HEK293 (cell line): ENCODE results near the gene SLC6A11.

ENCODE experiments used
- CTCF ChIA-PET: fragments of 350-600 bp; formaldehyde crosslinking; extraction: SDS; loops from one replicate; lab custom pipeline; 2021; ENCODE audit warnings: antibody characterized with exemption; lab: Yijun Ruan, JAX
- POLR2A ChIA-PET: fragments of 300-600 bp; formaldehyde crosslinking; extraction: SDS; loops from one replicate; lab custom pipeline; 2020; ENCODE audit warnings: antibody characterized with exemption, inconsistent platforms; lab: Yijun Ruan, JAX
- H3K27ac ChIP-seq: fragments of 200-500 bp; sonication (Bioruptor generic); 2 replicates; pipeline ENCODE4 v1.5.1; 2014; ENCODE audit warnings: low read depth, low read length, control low read depth, inconsistent platforms; ENCODE audit errors: extremely low read depth
- H3K36me3 ChIP-seq, 2 experiments: fragments of 200-500 bp in 1 of 2; sonication (Bioruptor generic) in 1 of 2; 1 replicate in 1 of 2; 2 replicates in 1 of 2; pipeline ENCODE4 v1.5.1; 2014 to 2017; ENCODE audit warnings: inconsistent platforms in 2 of 2, low read length in 2 of 2; ENCODE audit not compliant: control insufficient read depth in 2 of 2, insufficient read depth in 1 of 2
- H3K4me1 ChIP-seq: fragments of 200-500 bp; sonication (Bioruptor generic); 2 replicates; pipeline ENCODE4 v1.5.1; 2014; ENCODE audit warnings: mild to moderate bottlenecking, low read length, inconsistent platforms; ENCODE audit not compliant: control insufficient read depth, insufficient read depth
- H3K4me3 ChIP-seq: 2 replicates; pipeline ENCODE4 v1.5.1; 2011; ENCODE audit warnings: low read depth, mild to moderate bottlenecking, control low read depth, low read length, moderate library complexity
- H3K9me3 ChIP-seq: fragments of 200-500 bp; sonication (Bioruptor generic); 2 replicates; pipeline ENCODE4 v1.5.1; 2014; ENCODE audit warnings: low read depth, low read length, inconsistent platforms; ENCODE audit not compliant: control insufficient read depth, insufficient read depth
- AEBP2 ChIP-seq: fragments of 450-650 bp; formaldehyde crosslinking; IDR thresholded peaks from 2 replicates; pipeline ENCODE4 v1.5.1; 2016; ENCODE audit warnings: missing biosample characterization, missing genetic modification characterization, borderline replicate concordance
- ELK4 ChIP-seq: IDR thresholded peaks from 2 replicates; pipeline ENCODE4 v1.6.1; 2011; ENCODE audit warnings: mild to moderate bottlenecking, low read depth, low read length, borderline replicate concordance
- RBAK ChIP-seq: fragments of 450-650 bp; formaldehyde crosslinking; IDR thresholded peaks from 2 replicates; pipeline ENCODE4 v1.5.1; 2016; ENCODE audit warnings: missing biosample characterization, missing genetic modification characterization
- SALL2 ChIP-seq: fragments of 450-650 bp; formaldehyde crosslinking; IDR thresholded peaks from 2 replicates; pipeline ENCODE4 v1.5.0; 2017; ENCODE audit warnings: missing biosample characterization, mild to moderate bottlenecking, missing genetic modification characterization, borderline replicate concordance
- ZNF133 ChIP-seq: fragments of 450-650 bp; formaldehyde crosslinking; IDR thresholded peaks from 2 replicates; pipeline ENCODE4 v1.5.1; 2016; ENCODE audit warnings: missing biosample characterization, missing genetic modification characterization
- ZNF174 ChIP-seq: fragments of 450-650 bp; formaldehyde crosslinking; IDR thresholded peaks from 2 replicates; pipeline ENCODE4 v1.5.0; 2017; ENCODE audit warnings: missing biosample characterization, mild to moderate bottlenecking, missing genetic modification characterization
- ZNF19 ChIP-seq: fragments of 450-650 bp; formaldehyde crosslinking; IDR thresholded peaks from 2 replicates; pipeline ENCODE4; 2016; ENCODE audit warnings: missing biosample characterization, missing genetic modification characterization, low read depth
- ZNF214 ChIP-seq: fragments of 450-650 bp; formaldehyde crosslinking; IDR thresholded peaks from 2 replicates; pipeline ENCODE4 v1.5.1; 2017; ENCODE audit warnings: missing biosample characterization, mild to moderate bottlenecking, missing genetic modification characterization, borderline replicate concordance
- ZNF311 ChIP-seq: fragments of 450-650 bp; formaldehyde crosslinking; IDR thresholded peaks from 2 replicates; pipeline ENCODE4 v1.5.1; 2017; ENCODE audit warnings: missing biosample characterization, missing genetic modification characterization, borderline replicate concordance
- ZNF48 ChIP-seq: fragments of 450-650 bp; formaldehyde crosslinking; IDR thresholded peaks from 2 replicates; pipeline ENCODE4 v1.5.1; 2016; ENCODE audit warnings: missing biosample characterization, missing genetic modification characterization
- ZNF529 ChIP-seq: fragments of 450-650 bp; formaldehyde crosslinking; IDR thresholded peaks from 2 replicates; pipeline ENCODE4 v1.5.1; 2017; ENCODE audit warnings: missing genetic modification characterization, missing biosample characterization; ENCODE audit not compliant: insufficient replicate concordance
- ZNF623 ChIP-seq: fragments of 450-650 bp; formaldehyde crosslinking; IDR thresholded peaks from 2 replicates; pipeline ENCODE4 v1.5.1; 2016; ENCODE audit warnings: missing biosample characterization, missing genetic modification characterization
- ZNF626 ChIP-seq: fragments of 450-650 bp; sonication (Bioruptor Pico); formaldehyde crosslinking; IDR thresholded peaks from 2 replicates; pipeline ENCODE4 v1.5.1; 2018; ENCODE audit warnings: missing biosample characterization, missing genetic modification characterization, inconsistent platforms
- ZNF660 ChIP-seq: fragments of 450-650 bp; IDR thresholded peaks from 2 replicates; pipeline ENCODE4 v1.5.1; 2018; ENCODE audit warnings: missing biosample characterization, mild to moderate bottlenecking, missing genetic modification characterization
- ZNF704 ChIP-seq: fragments of 450-650 bp; formaldehyde crosslinking; IDR thresholded peaks from 2 replicates; pipeline ENCODE4 v1.5.1; 2016; ENCODE audit warnings: missing biosample characterization, missing genetic modification characterization
- ZNF707 ChIP-seq: fragments of 450-650 bp; formaldehyde crosslinking; IDR thresholded peaks from 2 replicates; pipeline ENCODE4 v1.5.1; 2016; ENCODE audit warnings: missing biosample characterization, missing genetic modification characterization
- TF ChIP-seq, protein P1 (sequence below): fragments of 450-650 bp; formaldehyde crosslinking; IDR thresholded peaks from 2 replicates; pipeline ENCODE4 v1.5.1; 2016; ENCODE audit warnings: missing biosample characterization, missing genetic modification characterization, low read depth

The SLC6A11 gene

GRCh38 chr3:10822708-10823515 lies 6.9 kb downstream of the SLC6A11 start:
- peaks cover 0 to 38% of the 10 kb centered on the region in 2 experiments; a peak in 1 of 3 replicates for H3K36me3 ChIP-seq
- H3K4me3 ChIP-seq = no peak overlapping the region
- H3K9me3 ChIP-seq = no peaks in the 10 kb centered on the region
- H3K27ac ChIP-seq = no peak overlapping the region
- POLR2A ChIA-PET = no interaction called here
- TF ChIP-seq ZNF133 (tag by site-specific recombination) (no peak), ZNF19 (tag by site-specific recombination) (no peak), ELK4 (no peak), RBAK (tag by site-specific recombination) (no peak), ZNF704 (tag by site-specific recombination) (no peak), ZNF626 (tag by site-specific recombination) (no peak), AEBP2 (tag by site-specific recombination) (no peak)
- CTCF ChIA-PET = interaction anchor here (1.5 kb wide), 1 partner anchor 39 kb away, joined by 4 read pairs; no protein-coding TSS in a partner anchor
- H3K4me1 ChIP-seq = no peaks in the 10 kb centered on the region

GRCh38 chr3:10823516-10823818 lies 7.4 kb downstream of the SLC6A11 start:
- H3K36me3 ChIP-seq = peaks cover 0 to 38% of the 10 kb centered on the region in 2 experiments; a peak in 1 of 3 replicates
- H3K4me1 ChIP-seq = no peaks in the 10 kb centered on the region
- POLR2A ChIA-PET = no interaction called here
- CTCF ChIA-PET = interaction anchor here (0.9 to 1.5 kb wide), 2 partner anchors 40 to 64 kb away, joined by 4 read pairs; no protein-coding TSS in a partner anchor
- H3K9me3 ChIP-seq = no peaks in the 10 kb centered on the region
- no peak overlapping the region for H3K27ac ChIP-seq
- no peak for TF ChIP-seq ZNF311 (tag by site-specific recombination)
- no peak for TF ChIP-seq ZNF214 (tag by site-specific recombination)
- TF ChIP-seq ZNF529 (tag by site-specific recombination) = no peak
- no peak for TF ChIP-seq ZNF174 (tag by site-specific recombination)
- TF ChIP-seq ZNF623 = no peak
- TF ChIP-seq, protein P1, sequence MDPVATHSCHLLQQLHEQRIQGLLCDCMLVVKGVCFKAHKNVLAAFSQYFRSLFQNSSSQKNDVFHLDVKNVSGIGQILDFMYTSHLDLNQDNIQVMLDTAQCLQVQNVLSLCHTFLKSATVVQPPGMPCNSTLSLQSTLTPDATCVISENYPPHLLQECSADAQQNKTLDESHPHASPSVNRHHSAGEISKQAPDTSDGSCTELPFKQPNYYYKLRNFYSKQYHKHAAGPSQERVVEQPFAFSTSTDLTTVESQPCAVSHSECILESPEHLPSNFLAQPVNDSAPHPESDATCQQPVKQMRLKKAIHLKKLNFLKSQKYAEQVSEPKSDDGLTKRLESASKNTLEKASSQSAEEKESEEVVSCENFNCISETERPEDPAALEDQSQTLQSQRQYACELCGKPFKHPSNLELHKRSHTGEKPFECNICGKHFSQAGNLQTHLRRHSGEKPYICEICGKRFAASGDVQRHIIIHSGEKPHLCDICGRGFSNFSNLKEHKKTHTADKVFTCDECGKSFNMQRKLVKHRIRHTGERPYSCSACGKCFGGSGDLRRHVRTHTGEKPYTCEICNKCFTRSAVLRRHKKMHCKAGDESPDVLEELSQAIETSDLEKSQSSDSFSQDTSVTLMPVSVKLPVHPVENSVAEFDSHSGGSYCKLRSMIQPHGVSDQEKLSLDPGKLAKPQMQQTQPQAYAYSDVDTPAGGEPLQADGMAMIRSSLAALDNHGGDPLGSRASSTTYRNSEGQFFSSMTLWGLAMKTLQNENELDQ (tag by site-specific recombination) = no peak
- TF ChIP-seq ZNF707 = no peak
- no peak for TF ChIP-seq SALL2 (tag by site-specific recombination)
- no peak for TF ChIP-seq ZNF48 (tag by site-specific recombination)
- no peak for TF ChIP-seq ZNF660 (tag by site-specific recombination)
- no peak overlapping the region for H3K4me3 ChIP-seq
